Measurements from ENCODE around the gene NTNG2.

Gene NTNG2, protein sequence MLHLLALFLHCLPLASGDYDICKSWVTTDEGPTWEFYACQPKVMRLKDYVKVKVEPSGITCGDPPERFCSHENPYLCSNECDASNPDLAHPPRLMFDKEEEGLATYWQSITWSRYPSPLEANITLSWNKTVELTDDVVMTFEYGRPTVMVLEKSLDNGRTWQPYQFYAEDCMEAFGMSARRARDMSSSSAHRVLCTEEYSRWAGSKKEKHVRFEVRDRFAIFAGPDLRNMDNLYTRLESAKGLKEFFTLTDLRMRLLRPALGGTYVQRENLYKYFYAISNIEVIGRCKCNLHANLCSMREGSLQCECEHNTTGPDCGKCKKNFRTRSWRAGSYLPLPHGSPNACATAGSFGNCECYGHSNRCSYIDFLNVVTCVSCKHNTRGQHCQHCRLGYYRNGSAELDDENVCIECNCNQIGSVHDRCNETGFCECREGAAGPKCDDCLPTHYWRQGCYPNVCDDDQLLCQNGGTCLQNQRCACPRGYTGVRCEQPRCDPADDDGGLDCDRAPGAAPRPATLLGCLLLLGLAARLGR

DNA sequence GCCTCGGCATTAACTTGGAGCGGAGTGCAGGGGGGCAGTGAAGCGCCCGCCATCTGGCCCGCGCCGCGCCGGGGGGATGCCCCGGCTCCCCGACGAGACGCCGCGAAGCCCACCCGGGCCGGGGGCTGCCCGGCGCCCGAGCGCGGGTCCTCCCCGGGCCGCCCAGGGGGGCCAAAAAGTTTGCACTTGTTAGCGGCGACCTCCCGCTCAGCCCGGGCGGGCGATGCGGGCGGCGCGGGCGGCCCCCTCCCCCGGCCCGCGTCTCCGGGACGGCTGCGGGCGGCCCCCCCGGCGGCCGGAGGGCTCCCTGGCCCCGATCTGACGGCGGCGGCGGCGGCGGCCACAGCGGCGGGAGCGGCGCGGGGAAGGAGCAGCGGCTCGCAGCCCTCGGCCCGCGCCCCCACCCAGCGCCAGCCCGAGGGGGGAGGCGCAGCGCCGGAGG lies at the start of gene NTNG2:
Gene NTNG2 (plus strand): TSS at position 316 of the 442 bp plus-strand sequence. CDS start 4,774 bp downstream, outside the sequence.
- Histone ChIP-seq H3K27me3 (replicated peaks; ENCODE audit: control insufficient read depth, insufficient read depth, low read length) (peaks cover 5% of the 10 kb centered on the region), H3K4me3 (replicated peaks; ENCODE audit: low read depth, low read length) (peak within 1 kb of the TSS; percentile 55), H3K36me3 (ENCODE audit: control insufficient read depth, insufficient read depth, low read length) (no peaks in the 10 kb centered on the region)
- DNase-seq (ENCODE audit: extremely low read depth, insufficient read length), result no peak
- TF ChIP-seq CTCF (IDR thresholded peaks at IDR 0.05; ENCODE audit: insufficient read depth, low read length, poor library complexity, severe bottlenecking), result no peak

DNA sequence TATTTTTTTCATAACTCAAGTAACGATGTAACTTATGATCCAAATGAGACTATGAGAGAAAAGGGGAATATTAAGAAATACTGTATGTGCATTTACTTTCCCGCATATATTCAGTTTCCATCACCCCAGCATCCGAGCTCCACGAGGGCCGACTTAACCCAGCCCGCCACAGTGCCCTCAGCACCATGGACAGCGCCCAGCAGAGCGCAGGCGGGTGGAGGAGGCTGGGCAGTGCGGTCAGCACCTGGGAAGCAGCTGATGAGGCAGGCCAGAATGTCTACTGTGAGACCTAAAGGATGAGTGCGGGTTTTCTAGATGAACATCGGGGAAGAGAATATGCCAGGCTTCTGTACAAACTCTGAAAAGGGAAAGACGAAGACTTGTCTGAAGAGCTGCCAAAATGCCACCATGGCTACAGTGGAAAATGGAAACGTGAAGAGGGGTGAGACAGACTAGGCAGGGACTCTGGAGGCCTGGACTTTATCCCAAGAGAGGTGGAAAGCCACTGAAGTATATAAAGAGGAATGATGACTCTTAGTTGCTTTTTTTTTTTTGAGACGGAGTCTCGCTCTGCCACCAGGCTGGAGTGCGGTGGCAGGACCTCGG lies 47.7 kb upstream of the NTNG2 start:
- Histone ChIP-seq H3K27me3 (replicated peaks; ENCODE audit: control insufficient read depth, insufficient read depth, low read length) (no peaks in the 10 kb centered on the region), H3K4me3 (replicated peaks; ENCODE audit: low read depth, low read length) (no peak overlapping the region), H3K36me3 (ENCODE audit: control insufficient read depth, insufficient read depth, low read length) (no peaks in the 10 kb centered on the region)
- DNase-seq (ENCODE audit: extremely low read depth, insufficient read length), result no peak
- no peak for TF ChIP-seq CTCF (IDR thresholded peaks at IDR 0.05; ENCODE audit: insufficient read depth, low read length, poor library complexity, severe bottlenecking)

DNA sequence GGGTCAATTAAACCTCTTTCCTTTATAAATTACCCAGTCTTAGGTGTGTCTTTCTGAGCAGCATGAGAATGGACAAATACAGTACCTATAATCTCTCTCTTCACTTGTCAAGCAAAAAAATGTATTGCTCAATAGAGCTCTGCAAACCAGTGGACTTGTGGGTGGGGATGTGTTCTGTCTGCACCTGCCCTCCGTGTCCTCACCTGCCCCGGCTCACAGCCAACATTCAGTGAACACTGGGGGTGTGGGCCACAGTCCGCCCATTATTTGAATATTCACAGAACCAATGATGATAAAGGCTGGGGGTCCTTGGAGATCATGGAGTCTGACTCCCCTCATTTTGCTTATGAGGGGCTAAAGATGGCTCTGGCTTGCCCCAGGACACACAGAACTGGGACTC lies 45.3 kb upstream of the NTNG2 start:
- no peak for DNase-seq (ENCODE audit: extremely low read depth, insufficient read length)

GRCh38 chr9:132117694-132118093 lies 44.2 kb upstream of the NTNG2 start:
- no peak overlapping the region for H3K4me3 ChIP-seq (replicated peaks; ENCODE audit: low read depth, low read length)
- no peak for DNase-seq (ENCODE audit: extremely low read depth, insufficient read length)
- H3K36me3 ChIP-seq (ENCODE audit: control insufficient read depth, insufficient read depth, low read length), result no peaks in the 10 kb centered on the region
- no peak for TF ChIP-seq CTCF (IDR thresholded peaks at IDR 0.05; ENCODE audit: insufficient read depth, low read length, poor library complexity, severe bottlenecking)
- no peaks in the 10 kb centered on the region for H3K27me3 ChIP-seq (replicated peaks; ENCODE audit: control insufficient read depth, insufficient read depth, low read length)

More for the DNA sequence above, 45.3 kb upstream of the NTNG2 start:
- H3K36me3 ChIP-seq (ENCODE audit: control insufficient read depth, insufficient read depth, low read length), result no peaks in the 10 kb centered on the region
- no peaks in the 10 kb centered on the region for H3K27me3 ChIP-seq (replicated peaks; ENCODE audit: control insufficient read depth, insufficient read depth, low read length)
- no peak for TF ChIP-seq CTCF (IDR thresholded peaks at IDR 0.05; ENCODE audit: insufficient read depth, low read length, poor library complexity, severe bottlenecking)
- no peak overlapping the region for H3K4me3 ChIP-seq (replicated peaks; ENCODE audit: low read depth, low read length)

GRCh38 chr9:132121021-132121420 lies 40.8 kb upstream of the NTNG2 start:
- no peak for TF ChIP-seq CTCF (IDR thresholded peaks at IDR 0.05; ENCODE audit: insufficient read depth, low read length, poor library complexity, severe bottlenecking)
- Histone ChIP-seq H3K36me3 (ENCODE audit: control insufficient read depth, insufficient read depth, low read length) (no peaks in the 10 kb centered on the region), H3K27me3 (replicated peaks; ENCODE audit: control insufficient read depth, insufficient read depth, low read length) (no peaks in the 10 kb centered on the region; the same call in 1 of the 2 replicates), H3K4me3 (replicated peaks; ENCODE audit: low read depth, low read length) (no peak overlapping the region)
- DNase-seq (ENCODE audit: extremely low read depth, insufficient read length), result no peak

Measured in GM06990 (cell line).